H9 (cell line): ENCODE measurements around the gene GID8. TPM values are rescaled to one million over a fixed set of nuclear protein-coding genes. Genes with fewer than 3 reads are reported as not detected.

Source experiments
- DNase-seq: peaks from one replicate; pipeline ENCODE4 v3.0.0-alpha.2; 2017
- H2AFZ ChIP-seq: one replicate; pipeline ENCODE4 v1.6.1; 2013; ENCODE audit warnings: mild to moderate bottlenecking, low read length, control low read depth, moderate library complexity
- H2AK5ac ChIP-seq: 2 replicates; pipeline ENCODE4 v1.6.1; 2013; ENCODE audit warnings: low read length, control low read depth, mixed read lengths; ENCODE audit not compliant: insufficient read length
- H2BK120ac ChIP-seq: one replicate; pipeline ENCODE4 v1.6.1; 2013; ENCODE audit warnings: low read depth, mild to moderate bottlenecking, low read length, control low read depth, inconsistent platforms; ENCODE audit not compliant: poor library complexity, severe bottlenecking
- H2BK12ac ChIP-seq: 2 replicates; pipeline ENCODE4 v1.6.1; 2013; ENCODE audit warnings: low read length, control low read depth, mixed read lengths, low read depth; ENCODE audit not compliant: insufficient read length
- H2BK15ac ChIP-seq: 2 replicates; pipeline ENCODE4 v1.6.1; 2013; ENCODE audit warnings: low read depth, low read length, control low read depth
- H2BK20ac ChIP-seq: one replicate; pipeline ENCODE4 v1.6.1; 2013; ENCODE audit warnings: low read depth, mild to moderate bottlenecking, low read length, control low read depth, inconsistent platforms; ENCODE audit not compliant: poor library complexity, severe bottlenecking
- H2BK5ac ChIP-seq: 2 replicates; pipeline ENCODE4 v1.6.1; 2013; ENCODE audit warnings: low read length, control low read depth, mixed read lengths; ENCODE audit not compliant: insufficient read length
- H3K14ac ChIP-seq: 2 replicates; pipeline ENCODE4 v1.6.1; 2013; ENCODE audit warnings: low read length, control low read depth; ENCODE audit not compliant: insufficient read depth
- H3K18ac ChIP-seq: 2 replicates; pipeline ENCODE4 v1.6.1; 2013; ENCODE audit warnings: low read depth, mild to moderate bottlenecking, mixed read lengths, low read length, control low read depth; ENCODE audit not compliant: insufficient read length
- H3K23ac ChIP-seq: 2 replicates; pipeline ENCODE4 v1.6.1; 2013; ENCODE audit warnings: low read length, control low read depth, mixed read lengths, low read depth; ENCODE audit not compliant: insufficient read length
- H3K23me2 ChIP-seq: 2 replicates; pipeline ENCODE4 v1.6.1; 2013; ENCODE audit warnings: low read depth, mild to moderate bottlenecking, mixed read lengths, low read length, control low read depth; ENCODE audit not compliant: insufficient read length, poor library complexity, severe bottlenecking
- H3K27ac ChIP-seq: 2 replicates; pipeline ENCODE4 v1.5.1; 2013; ENCODE audit warnings: low read length, control low read depth, mixed read lengths, low read depth; ENCODE audit not compliant: insufficient read length
- H3K27me3 ChIP-seq: 2 replicates; pipeline ENCODE4 v1.6.1; 2013; ENCODE audit warnings: low read length, control low read depth, inconsistent platforms; ENCODE audit not compliant: insufficient read depth
- H3K4ac ChIP-seq: 2 replicates; pipeline ENCODE4 v1.6.1; 2013; ENCODE audit warnings: low read depth, mild to moderate bottlenecking, control low read depth, inconsistent platforms, low read length, moderate library complexity
- H3K4me1 ChIP-seq: 2 replicates; pipeline ENCODE4 v1.6.1; 2013; ENCODE audit warnings: low read length, control low read depth, inconsistent platforms; ENCODE audit not compliant: insufficient read depth
- H3K4me2 ChIP-seq: 2 replicates; pipeline ENCODE4 v1.6.1; 2013; ENCODE audit warnings: low read length, control low read depth, mixed read lengths; ENCODE audit not compliant: insufficient read length, insufficient read depth
- H3K56ac ChIP-seq: 2 replicates; pipeline ENCODE4 v1.6.1; 2013; ENCODE audit warnings: low read depth, mild to moderate bottlenecking, mixed read lengths, low read length, control low read depth; ENCODE audit not compliant: insufficient read length
- H3K79me1 ChIP-seq: 2 replicates; pipeline ENCODE4 v1.6.1; 2013; ENCODE audit warnings: low read depth, mild to moderate bottlenecking, moderate library complexity, low read length, control low read depth, inconsistent platforms; ENCODE audit not compliant: insufficient read depth, poor library complexity, severe bottlenecking
- H3K79me2 ChIP-seq: 2 replicates; pipeline ENCODE4 v1.6.1; 2013; ENCODE audit warnings: low read length, control low read depth, inconsistent platforms; ENCODE audit not compliant: insufficient read depth
- H3K9ac ChIP-seq: 2 replicates; pipeline ENCODE4 v1.6.1; 2013; ENCODE audit warnings: low read length, control low read depth, mixed read lengths; ENCODE audit not compliant: insufficient read length; ENCODE audit errors: extremely low read depth
- H3K9me3 ChIP-seq: one replicate; pipeline ENCODE4 v1.6.1; 2013; ENCODE audit warnings: low read depth, low read length, inconsistent platforms; ENCODE audit not compliant: control insufficient read depth
- H3T11ph ChIP-seq: one replicate; pipeline ENCODE4 v1.6.1; 2013; ENCODE audit warnings: mild to moderate bottlenecking, low read length, control low read depth, inconsistent platforms
- H4K20me1 ChIP-seq: one replicate; pipeline ENCODE4 v1.6.1; 2013; ENCODE audit not compliant: control insufficient read depth, insufficient read length, insufficient read depth
- H4K5ac ChIP-seq: 2 replicates; pipeline ENCODE4 v1.6.1; 2013; ENCODE audit warnings: low read depth, mild to moderate bottlenecking, mixed read lengths, low read length, control low read depth; ENCODE audit not compliant: insufficient read length
- H4K8ac ChIP-seq: replicated peaks from 2 replicates; pipeline ENCODE4 v1.6.1; 2013; ENCODE audit warnings: low read length, control low read depth, mixed read lengths, low read depth; ENCODE audit not compliant: insufficient read length
- H4K91ac ChIP-seq: 2 replicates; pipeline ENCODE4 v1.6.1; 2013; ENCODE audit warnings: low read depth, mild to moderate bottlenecking, moderate library complexity, mixed read lengths, low read length, control low read depth; ENCODE audit not compliant: insufficient read length
- H3K27ac Mint-ChIP-seq, 3 experiments: 2 replicates in 2 of 3; 3 replicates in 1 of 3; pipeline ENCODE4 v1.8.0; 2020 to 2021; ENCODE audit warnings: mixed read lengths in 3 of 3, mild to moderate bottlenecking in 1 of 3, moderate library complexity in 1 of 3
- H3K27me3 Mint-ChIP-seq: 2 replicates; pipeline ENCODE4 v1.8.0; 2021; ENCODE audit warnings: low read depth, mild to moderate bottlenecking, moderate library complexity, mixed read lengths
- H3K36me3 Mint-ChIP-seq, 3 experiments: 2 replicates in 2 of 3; 3 replicates in 1 of 3; pipeline ENCODE4 v1.8.0; 2020 to 2021; ENCODE audit warnings: low read depth in 3 of 3, mixed read lengths in 3 of 3; ENCODE audit not compliant: insufficient read depth in 1 of 3
- H3K4me1 Mint-ChIP-seq, 2 experiments: 2 replicates each; pipeline ENCODE4 v1.8.0; 2020; ENCODE audit warnings: mixed read lengths in 2 of 2
- H3K4me3 Mint-ChIP-seq, 2 experiments: 2 replicates in 1 of 2; 3 replicates in 1 of 2; pipeline ENCODE4 v1.8.0; 2020 to 2021; ENCODE audit warnings: mild to moderate bottlenecking in 2 of 2, mixed read lengths in 2 of 2, moderate library complexity in 1 of 2
- H3K9me3 Mint-ChIP-seq, 2 experiments: 2 replicates in 1 of 2; 3 replicates in 1 of 2; pipeline ENCODE4 v1.8.0; 2020; ENCODE audit warnings: mild to moderate bottlenecking in 2 of 2, mixed read lengths in 2 of 2, moderate library complexity in 1 of 2
- CTCF ChIP-seq: fragments of 200-600 bp; sonication (generic); conservative IDR thresholded peaks from 3 replicates; pipeline ENCODE4 v1.8.0; 2021; ENCODE audit warnings: antibody characterized with exemption, mild to moderate bottlenecking
- WGBS: extraction: QIAGEN DNeasy Blood & Tissue Kit; methylation state at CpG from one replicate; pipeline ENCODE4 v1.1.7; 2013; ENCODE audit warnings: missing lambda C conversion rate, low lambda C conversion rate, mixed read lengths; ENCODE audit not compliant: insufficient read length; ENCODE audit errors: extremely low coverage; 5-methylcytosine and 5-hydroxymethylcytosine counted together
- total RNA-seq: library from RNA; stranded (reverse); gene quantifications from 2 replicates; pipeline ENCODE4 v1.2.1, GENCODE V29; 2021

The GID8 gene
- total RNA-seq, 1 experiment from 2014 or later, result 60.9 TPM

DNA sequence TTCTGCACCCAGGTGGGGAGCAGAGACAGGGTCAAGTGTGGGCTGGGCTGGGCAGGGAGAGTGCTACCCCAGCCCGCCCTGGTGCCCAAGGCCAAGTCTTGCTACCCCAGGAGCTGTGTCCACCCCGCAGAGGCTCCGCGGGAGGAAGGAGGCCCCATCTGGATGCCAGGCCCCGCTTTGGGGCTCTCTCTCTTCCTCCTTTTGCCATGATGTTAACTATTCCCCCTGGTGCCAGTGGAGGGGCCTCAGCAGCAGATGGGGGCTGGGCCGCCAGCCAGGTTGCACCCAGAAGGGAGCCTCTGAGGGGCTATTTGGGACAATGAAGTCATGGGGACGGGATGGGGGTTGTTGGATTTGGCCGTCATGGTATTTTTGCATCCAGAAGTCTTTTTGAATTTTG, 23.9 kb downstream of the GID8 start:
- H2AK5ac ChIP-seq, result no peak overlapping the region
- no peak overlapping the region for H2BK20ac ChIP-seq
- Mint-ChIP-seq H3K4me1 (peaks cover 0 to 7% of the 10 kb centered on the region in 2 experiments; a peak in 1 of 4 replicates), H3K27ac (no peak overlapping the region), H3K27me3 (no peaks in the 10 kb centered on the region), H3K4me3 (no peak overlapping the region), H3K36me3 (peaks cover 2 to 24% (median 7%) of the 10 kb centered on the region in 3 experiments; a peak in 4 of 7 replicates), H3K9me3 (no peaks in the 10 kb centered on the region)
- H4K20me1 ChIP-seq, result no peaks in the 10 kb centered on the region
- no peak overlapping the region for H2BK12ac ChIP-seq
- no peak for DNase-seq
- no peaks in the 10 kb centered on the region for H3K9me3 ChIP-seq
- H3K14ac ChIP-seq, result no peak overlapping the region
- H3K27ac ChIP-seq, result no peak overlapping the region
- WGBS, result no CpG with 5 or more reads among the region's 8 CpGs
- H2BK15ac ChIP-seq, result no peak overlapping the region
- H3K4me2 ChIP-seq, result no peak overlapping the region
- no peak overlapping the region for H2AFZ ChIP-seq
- no peak overlapping the region for H3K23ac ChIP-seq
- no peak overlapping the region for H2BK120ac ChIP-seq
- no peaks in the 10 kb centered on the region for H3K27me3 ChIP-seq
- H3K23me2 ChIP-seq, result no peaks in the 10 kb centered on the region
- H4K8ac ChIP-seq, result no peak overlapping the region
- no peak overlapping the region for H3K18ac ChIP-seq
- no peaks in the 10 kb centered on the region for H3K79me2 ChIP-seq
- no peak for TF ChIP-seq CTCF
- no peak overlapping the region for H3K56ac ChIP-seq
- H3K4ac ChIP-seq, result no peak overlapping the region
- no peak overlapping the region for H3T11ph ChIP-seq
- H3K4me1 ChIP-seq, result no peaks in the 10 kb centered on the region
- H4K5ac ChIP-seq, result no peak overlapping the region
- no peak overlapping the region for H3K9ac ChIP-seq
- no peak overlapping the region for H2BK5ac ChIP-seq
- no peaks in the 10 kb centered on the region for H3K79me1 ChIP-seq
- no peak overlapping the region for H4K91ac ChIP-seq
